Lower leg skin (tissue), 3 donors: ENCODE results near the gene CNIH3.

Experiments
- POLR2A ChIP-seq, 2 donors: fragments of 450-650 bp; IDR thresholded peaks; one replicate each; pipeline ENCODE4 v1.6.1; 2016 to 2017; ENCODE audit warnings: antibody characterized with exemption in 2 of 2, mild to moderate bottlenecking in 1 of 2, moderate library complexity in 1 of 2
- TF ChIP-seq, protein P1 (sequence below), 3 donors: fragments of 450-650 bp; IDR thresholded peaks; one replicate each; pipeline ENCODE4 v1.5.1; 2016; ENCODE audit warnings: antibody characterized with exemption in 3 of 3, mild to moderate bottlenecking in 3 of 3, moderate library complexity in 2 of 3

DNA sequence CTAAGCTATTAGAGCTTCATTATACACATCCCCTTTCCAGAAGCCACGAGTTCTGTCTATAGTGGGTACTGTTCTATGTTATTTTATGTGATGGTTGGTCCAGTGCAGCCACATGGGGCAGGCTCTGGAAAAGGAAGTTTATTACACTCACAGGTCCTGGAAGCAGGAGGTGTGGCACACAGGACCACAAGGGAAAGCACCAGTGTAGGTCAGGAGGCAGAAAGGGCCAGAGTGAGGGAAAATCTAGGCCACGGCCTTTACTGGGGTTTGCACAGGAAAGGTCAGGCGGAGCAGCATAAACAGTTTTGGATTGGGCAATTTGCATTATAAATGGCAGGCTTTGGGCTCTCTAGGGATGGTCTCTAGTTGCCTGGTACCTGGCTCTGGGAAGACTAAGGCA is 21.8 kb upstream of the CNIH3 start:
- no peak for TF ChIP-seq POLR2A (IDR thresholded peaks at IDR 0.05)
- TF ChIP-seq, protein P1, sequence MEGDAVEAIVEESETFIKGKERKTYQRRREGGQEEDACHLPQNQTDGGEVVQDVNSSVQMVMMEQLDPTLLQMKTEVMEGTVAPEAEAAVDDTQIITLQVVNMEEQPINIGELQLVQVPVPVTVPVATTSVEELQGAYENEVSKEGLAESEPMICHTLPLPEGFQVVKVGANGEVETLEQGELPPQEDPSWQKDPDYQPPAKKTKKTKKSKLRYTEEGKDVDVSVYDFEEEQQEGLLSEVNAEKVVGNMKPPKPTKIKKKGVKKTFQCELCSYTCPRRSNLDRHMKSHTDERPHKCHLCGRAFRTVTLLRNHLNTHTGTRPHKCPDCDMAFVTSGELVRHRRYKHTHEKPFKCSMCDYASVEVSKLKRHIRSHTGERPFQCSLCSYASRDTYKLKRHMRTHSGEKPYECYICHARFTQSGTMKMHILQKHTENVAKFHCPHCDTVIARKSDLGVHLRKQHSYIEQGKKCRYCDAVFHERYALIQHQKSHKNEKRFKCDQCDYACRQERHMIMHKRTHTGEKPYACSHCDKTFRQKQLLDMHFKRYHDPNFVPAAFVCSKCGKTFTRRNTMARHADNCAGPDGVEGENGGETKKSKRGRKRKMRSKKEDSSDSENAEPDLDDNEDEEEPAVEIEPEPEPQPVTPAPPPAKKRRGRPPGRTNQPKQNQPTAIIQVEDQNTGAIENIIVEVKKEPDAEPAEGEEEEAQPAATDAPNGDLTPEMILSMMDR (IDR thresholded peaks at IDR 0.05) = no peak
